ENCODE results near the gene AP2A2.

The AP2A2 gene

GRCh38 chr11:904380-904779 lies 21.3 kb upstream of the AP2A2 start:
- no peaks in the 10 kb centered on the region for H3K9me3 ChIP-seq (ENCODE audit: control insufficient read depth, insufficient read depth, low read depth, low read length)
- peaks cover 0 to 84% of the 10 kb centered on the region in 2 experiments; a peak in 2 of 3 replicates for H3K36me3 ChIP-seq (ENCODE audit: control insufficient read depth in 2 of 2, insufficient read depth in 1 of 2, low read length in 2 of 2)
- H3K4me1 ChIP-seq (ENCODE audit: control insufficient read depth, insufficient read depth, low read length) = no peaks in the 10 kb centered on the region
- CTCF ChIA-PET = no interaction called here
- H3K4me3 ChIP-seq (ENCODE audit: low read depth, low read length) = no peak overlapping the region
- POLR2A ChIA-PET = no interaction called here
- H3K27ac ChIP-seq (ENCODE audit: extremely low read depth, low read depth, low read length) = no peak overlapping the region
- no peak for TF ChIP-seq BCL11A (tag by site-specific recombination; IDR thresholded peaks at IDR 0.05; ENCODE audit: low read depth)
- TF ChIP-seq ZNF19 (tag by site-specific recombination; IDR thresholded peaks at IDR 0.05; ENCODE audit: low read depth) = no peak
- TF ChIP-seq ZNF362 (tag by site-specific recombination; IDR thresholded peaks at IDR 0.05) = no peak
- no peak for TF ChIP-seq ZNF174 (tag by site-specific recombination; IDR thresholded peaks at IDR 0.05)
- no peak for TF ChIP-seq KLF16 (tag by site-specific recombination; IDR thresholded peaks at IDR 0.05)

- CTCF ChIA-PET = interaction anchor here (0.6 to 1.2 kb wide), 2 partner anchors 57 to 145 kb away, joined by 3 to 7 read pairs; no protein-coding TSS in a partner anchor
- H3K36me3 ChIP-seq (ENCODE audit: control insufficient read depth in 2 of 2, insufficient read depth in 1 of 2, low read length in 2 of 2) = peaks cover 0 to 70% of the 10 kb centered on the region in 2 experiments; a peak in 2 of 3 replicates
- H3K9me3 ChIP-seq (ENCODE audit: control insufficient read depth, insufficient read depth, low read depth, low read length) = no peaks in the 10 kb centered on the region
- no peak overlapping the region for H3K27ac ChIP-seq (ENCODE audit: extremely low read depth, low read depth, low read length)
- POLR2A ChIA-PET = interaction anchor here (1.0 kb wide), 1 partner anchor 8 kb away, joined by 3 read pairs; no protein-coding TSS in a partner anchor
- no peaks in the 10 kb centered on the region for H3K4me1 ChIP-seq (ENCODE audit: control insufficient read depth, insufficient read depth, low read length)
- TF ChIP-seq ZNF639 (tag by site-specific recombination; IDR thresholded peaks at IDR 0.05) = no peak
- TF ChIP-seq OVOL3 (tag by site-specific recombination; IDR thresholded peaks at IDR 0.05) = no peak
- no peak for TF ChIP-seq ZFHX2 (tag by site-specific recombination; conservative IDR thresholded peaks at IDR 0.05)
- no peak for TF ChIP-seq ZNF560 (tag by site-specific recombination; IDR thresholded peaks at IDR 0.05; ENCODE audit: borderline replicate concordance)
- no peak for TF ChIP-seq KLF8 (tag by site-specific recombination; IDR thresholded peaks at IDR 0.05)
- TF ChIP-seq ZNF555 (tag by site-specific recombination; conservative IDR thresholded peaks at IDR 0.05) = no peak
- TF ChIP-seq ZBTB48 (tag by site-specific recombination; IDR thresholded peaks at IDR 0.05) = no peak
- no peak for TF ChIP-seq ZSCAN16 (tag by site-specific recombination; IDR thresholded peaks at IDR 0.05)
- no peak for TF ChIP-seq ZBTB44 (tag by site-specific recombination; IDR thresholded peaks at IDR 0.05)
- TF ChIP-seq OSR2 (tag by site-specific recombination; IDR thresholded peaks at IDR 0.05) = no peak
- no peak for TF ChIP-seq ZNF19 (tag by site-specific recombination; IDR thresholded peaks at IDR 0.05; ENCODE audit: low read depth)
- TF ChIP-seq, protein P1, sequence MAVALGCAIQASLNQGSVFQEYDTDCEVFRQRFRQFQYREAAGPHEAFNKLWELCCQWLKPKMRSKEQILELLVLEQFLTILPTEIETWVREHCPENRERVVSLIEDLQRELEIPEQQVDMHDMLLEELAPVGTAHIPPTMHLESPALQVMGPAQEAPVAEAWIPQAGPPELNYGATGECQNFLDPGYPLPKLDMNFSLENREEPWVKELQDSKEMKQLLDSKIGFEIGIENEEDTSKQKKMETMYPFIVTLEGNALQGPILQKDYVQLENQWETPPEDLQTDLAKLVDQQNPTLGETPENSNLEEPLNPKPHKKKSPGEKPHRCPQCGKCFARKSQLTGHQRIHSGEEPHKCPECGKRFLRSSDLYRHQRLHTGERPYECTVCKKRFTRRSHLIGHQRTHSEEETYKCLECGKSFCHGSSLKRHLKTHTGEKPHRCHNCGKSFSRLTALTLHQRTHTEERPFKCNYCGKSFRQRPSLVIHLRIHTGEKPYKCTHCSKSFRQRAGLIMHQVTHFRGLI (tag by site-specific recombination; IDR thresholded peaks at IDR 0.05) = no peak
- no peak for TF ChIP-seq ZNF324 (tag by site-specific recombination; IDR thresholded peaks at IDR 0.05)
- no peak for TF ChIP-seq ZNF624 (tag by site-specific recombination; IDR thresholded peaks at IDR 0.05)
- TF ChIP-seq, protein P2, sequence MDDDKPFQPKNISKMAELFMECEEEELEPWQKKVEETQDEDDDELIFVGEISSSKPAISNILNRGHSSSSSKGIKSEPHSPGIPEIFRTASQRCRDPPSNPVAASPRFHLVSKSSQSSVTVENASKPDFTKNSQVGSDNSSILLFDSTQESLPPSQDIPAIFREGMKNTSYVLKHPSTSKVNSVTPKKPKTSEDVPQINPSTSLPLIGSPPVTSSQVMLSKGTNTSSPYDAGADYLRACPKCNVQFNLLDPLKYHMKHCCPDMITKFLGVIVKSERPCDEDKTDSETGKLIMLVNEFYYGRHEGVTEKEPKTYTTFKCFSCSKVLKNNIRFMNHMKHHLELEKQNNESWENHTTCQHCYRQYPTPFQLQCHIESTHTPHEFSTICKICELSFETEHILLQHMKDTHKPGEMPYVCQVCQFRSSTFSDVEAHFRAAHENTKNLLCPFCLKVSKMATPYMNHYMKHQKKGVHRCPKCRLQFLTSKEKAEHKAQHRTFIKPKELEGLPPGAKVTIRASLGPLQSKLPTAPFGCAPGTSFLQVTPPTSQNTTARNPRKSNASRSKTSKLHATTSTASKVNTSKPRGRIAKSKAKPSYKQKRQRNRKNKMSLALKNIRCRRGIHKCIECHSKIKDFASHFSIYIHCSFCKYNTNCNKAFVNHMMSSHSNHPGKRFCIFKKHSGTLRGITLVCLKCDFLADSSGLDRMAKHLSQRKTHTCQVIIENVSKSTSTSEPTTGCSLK (tag by site-specific recombination; IDR thresholded peaks at IDR 0.05) = no peak
- TF ChIP-seq ZNF391 (tag by site-specific recombination; IDR thresholded peaks at IDR 0.05; ENCODE audit: borderline replicate concordance, low read depth) = no peak
- TF ChIP-seq KLF16 (tag by site-specific recombination; IDR thresholded peaks at IDR 0.05) = no peak
- TF ChIP-seq ATF2 (tag by site-specific recombination; IDR thresholded peaks at IDR 0.05; ENCODE audit: low read depth) = no peak
- H3K4me3 ChIP-seq (ENCODE audit: low read depth, low read length) = no peak overlapping the region
Measured at GRCh38 chr11:905952-906351, 19.7 kb upstream of the AP2A2 start.
